ENCODE data around the gene THYN1.

The THYN1 gene

GRCh38 chr11:134226806-134227325 is 26.3 kb downstream of the THYN1 start:
- no peak overlapping the region for H3K27ac ChIP-seq

GRCh38 chr11:134224710-134225664 is 28.2 kb downstream of the THYN1 start:
- DNase-seq (ENCODE audit: low read depth, low spot score) = no peak
- H3K27ac ChIP-seq = peak overlapping the region; percentile 54

More at GRCh38 chr11:134226806-134227325, 26.3 kb downstream of the THYN1 start:
- no peak for DNase-seq (ENCODE audit: low read depth, low spot score)

GRCh38 chr11:134223836-134224709 is 29.1 kb downstream of the THYN1 start, which contains the start of the genes NCAPD3 and VPS26B:
NCAPD3 (minus strand) TSS chr11:134223967; CDS start chr11:134223926, 41 bp downstream.
VPS26B (plus strand) TSS chr11:134224671; CDS start chr11:134225123, 452 bp downstream.
- peak; percentile 76 for DNase-seq (ENCODE audit: low read depth, low spot score)

GRCh38 chr11:134223121-134223520 is 30.0 kb downstream of the THYN1 start:
- DNase-seq (ENCODE audit: low read depth, low spot score) = no peak

More at GRCh38 chr11:134223836-134224709, 29.1 kb downstream of the THYN1 start, which contains the start of the genes NCAPD3 and VPS26B:
- H3K27ac ChIP-seq = peak within 1 kb of the TSS; percentile 54

GRCh38 chr11:134216816-134217215 is 36.3 kb downstream of the THYN1 start:
- DNase-seq (ENCODE audit: low read depth, low spot score) = no peak
- no peak overlapping the region for H3K27ac ChIP-seq

More at GRCh38 chr11:134223121-134223520, 30.0 kb downstream of the THYN1 start:
- no peak overlapping the region for H3K27ac ChIP-seq

- no peak for DNase-seq (ENCODE audit: low read depth, low spot score)
- H3K27ac ChIP-seq = no peak overlapping the region
Measured at GRCh38 chr11:134215836-134216235, 37.3 kb downstream of the THYN1 start.

- H3K27ac ChIP-seq = no peak overlapping the region
- DNase-seq (ENCODE audit: low read depth, low spot score) = no peak
Measured at GRCh38 chr11:134207538-134208239, 45.5 kb downstream of the THYN1 start.

- no peak for DNase-seq (ENCODE audit: low read depth, low spot score)
- no peak overlapping the region for H3K27ac ChIP-seq
Measured at GRCh38 chr11:134206185-134206584, 47.0 kb downstream of the THYN1 start.

- no peak for DNase-seq (ENCODE audit: low read depth, low spot score)
- H3K27ac ChIP-seq = no peak overlapping the region
Measured at GRCh38 chr11:134205729-134206128, 47.4 kb downstream of the THYN1 start.

- no peak for DNase-seq (ENCODE audit: low read depth, low spot score)
Measured at GRCh38 chr11:134202661-134203060, 50.5 kb downstream of the THYN1 start.

GRCh38 chr11:134200688-134201087 is 52.5 kb downstream of the THYN1 start:
- no peak overlapping the region for H3K27ac ChIP-seq

More at GRCh38 chr11:134202661-134203060, 50.5 kb downstream of the THYN1 start:
- H3K27ac ChIP-seq = no peak overlapping the region

GRCh38 chr11:134199531-134199930 is 53.6 kb downstream of the THYN1 start:
- H3K27ac ChIP-seq = no peak overlapping the region
- DNase-seq (ENCODE audit: low read depth, low spot score) = no peak

More at GRCh38 chr11:134200688-134201087, 52.5 kb downstream of the THYN1 start:
- no peak for DNase-seq (ENCODE audit: low read depth, low spot score)

All from epithelial cell of prostate (primary cell).